PC-3 (cell line): Measurements from ENCODE around the gene CLMN. TPM values are rescaled to one million over a fixed set of nuclear protein-coding genes. Genes with fewer than 3 reads are reported as not detected.

ENCODE experiments used
- ATAC-seq: fragments of 200-7000 bp; cut with Tn5 transposase; 2 replicates; pipeline ENCODE4 v1.9.1; 2020; ENCODE audit warnings: mild to moderate bottlenecking, moderate library complexity
- BruUV-seq: library from RNA; stranded (reverse); fragments of 400-500 nt; replicated peaks from 2 replicates; lab custom pipeline; 2021; lab: Mats Ljungman, UMichigan
- CTCF ChIA-PET: fragments of 300-600 bp; sonication (Branson Sonifier 250); formaldehyde crosslinking; loops from one replicate; lab custom pipeline; 2022; ENCODE audit warnings: antibody characterized with exemption; lab: Charles Lee
- POLR2A ChIA-PET: fragments of 300-600 bp; sonication (Branson Sonifier 250); formaldehyde crosslinking; loops from one replicate; lab custom pipeline; 2022; ENCODE audit warnings: antibody characterized with exemption; ENCODE audit not compliant: unreplicated experiment; lab: Charles Lee
- DNase-seq: peaks from one replicate; pipeline ENCODE4 v3.0.0-alpha.2; 2015
- H2AFZ ChIP-seq: fragments of 300-600 bp; sonication (generic); 2 replicates; pipeline ENCODE4 v1.6.0; 2016; ENCODE audit warnings: antibody characterized with exemption, low read length
- H3F3A ChIP-seq: fragments of 300-600 bp; sonication (generic); one replicate; pipeline ENCODE4 v1.6.0; 2017; ENCODE audit warnings: antibody characterized with exemption, low read length, control low read depth, mild to moderate bottlenecking; ENCODE audit not compliant: unreplicated experiment
- H3K27ac ChIP-seq: fragments of 300-600 bp; sonication (generic); 2 replicates; pipeline ENCODE4 v1.5.1; 2016; ENCODE audit warnings: mild to moderate bottlenecking, low read length
- H3K27me3 ChIP-seq: fragments of 300-600 bp; sonication (generic); 2 replicates; pipeline ENCODE4 v1.6.1; 2016; ENCODE audit warnings: low read length, mixed read lengths
- H3K36me3 ChIP-seq: fragments of 300-600 bp; sonication (generic); 2 replicates; pipeline ENCODE4 v1.6.1; 2016; ENCODE audit warnings: low read depth, mixed run types, low read length, mixed read lengths
- H3K4me1 ChIP-seq: fragments of 300-600 bp; sonication (generic); 2 replicates; pipeline ENCODE4 v1.5.1; 2016; ENCODE audit warnings: low read length; ENCODE audit not compliant: insufficient read depth
- H3K4me2 ChIP-seq: fragments of 300-600 bp; sonication (generic); 2 replicates; pipeline ENCODE4 v1.6.0; 2016; ENCODE audit warnings: low read length
- H3K4me3 ChIP-seq: fragments of 300-600 bp; sonication (generic); 2 replicates; pipeline ENCODE4 v1.5.1; 2016; ENCODE audit warnings: mild to moderate bottlenecking, low read length, mixed read lengths
- H3K79me2 ChIP-seq: fragments of 300-600 bp; sonication (generic); 2 replicates; pipeline ENCODE4 v1.6.1; 2017; ENCODE audit warnings: low read length, mixed read lengths
- H3K9ac ChIP-seq: fragments of 300-600 bp; sonication (generic); 2 replicates; pipeline ENCODE4 v1.6.0; 2016; ENCODE audit warnings: mild to moderate bottlenecking, low read length
- H3K9me2 ChIP-seq: fragments of 300-600 bp; sonication (generic); replicated peaks from 2 replicates; pipeline ENCODE4 v1.6.1; 2016; ENCODE audit warnings: mixed run types, low read length, mixed read lengths
- H3K9me3 ChIP-seq: fragments of 300-600 bp; sonication (generic); 2 replicates; pipeline ENCODE4 v1.6.1; 2016; ENCODE audit warnings: low read length, mixed read lengths
- H4K20me1 ChIP-seq: fragments of 300-600 bp; sonication (generic); 2 replicates; pipeline ENCODE4 v1.6.1; 2016; ENCODE audit warnings: low read length, mixed read lengths
- CTCF ChIP-seq: fragments of 300-600 bp; sonication (generic); conservative IDR thresholded peaks from 2 replicates; pipeline ENCODE4 v1.5.1; 2017; ENCODE audit warnings: antibody characterized with exemption, low read depth, mild to moderate bottlenecking, low read length
- EZH2 ChIP-seq: fragments of 300-600 bp; sonication (generic); IDR thresholded peaks from one replicate; pipeline ENCODE4 v1.6.1; 2017; ENCODE audit warnings: antibody characterized with exemption, mild to moderate bottlenecking, low read length; ENCODE audit not compliant: unreplicated experiment
- EZH2phosphoT487 ChIP-seq: fragments of 300-600 bp; sonication (generic); IDR thresholded peaks from 2 replicates; pipeline ENCODE4 v1.6.1; 2018; ENCODE audit warnings: mild to moderate bottlenecking, antibody characterized with exemption, low read length, borderline replicate concordance
- intact Hi-C: fragments of 100-400 bp; cut with micrococcal nuclease; formaldehyde crosslinking; loops from 2 replicates; pipeline ENCODE4 v1.9.0; 2023
- total RNA-seq: library from RNA; depleted of rRNA; stranded (reverse); fragments of >200 nt; gene quantifications from 2 replicates; pipeline ENCODE4 v1.2.3, GENCODE V29; 2014

CLMN gene
- total RNA-seq, 1 experiment from 2014 or later, result 3.5 TPM

GRCh38 chr14:95144849-95145248, 174.9 kb downstream of the CLMN start:
- Histone ChIP-seq H3K9me2 (no peaks in the 10 kb centered on the region), H3K9me3 (0 out of 2 replicates have a peak, but pooled peaks cover 4% of the 10 kb centered on the region), H3F3A (no peaks in the 10 kb centered on the region), H3K27me3 (no peaks in the 10 kb centered on the region), H3K36me3 (peaks cover 11% of the 10 kb centered on the region; the same call in 1 of the 2 replicates), H3K4me1 (peaks cover 17% of the 10 kb centered on the region), H3K4me2 (no peak overlapping the region), H3K9ac (no peak overlapping the region), H2AFZ (no peak overlapping the region), H3K27ac (no peak overlapping the region), H3K4me3 (no peak overlapping the region), H3K79me2 (peaks cover 100% of the 10 kb centered on the region), H4K20me1 (peaks cover 18% of the 10 kb centered on the region; the same call in 1 of the 2 replicates)
- ChIA-PET POLR2A (no interaction called here), CTCF (no interaction called here)
- ATAC-seq, result no peak
- BruUV-seq, result no TSS peak
- no peak for DNase-seq
- intact Hi-C loops, result no loop called here
- TF ChIP-seq EZH2 (no peak), EZH2phosphoT487 (no peak), CTCF (no peak)

GRCh38 chr14:95143808-95144620, 175.7 kb downstream of the CLMN start:
- ChIA-PET POLR2A (no interaction called here), CTCF (no interaction called here)
- TF ChIP-seq EZH2 (no peak), EZH2phosphoT487 (no peak), CTCF (no peak)
- Histone ChIP-seq H3F3A (no peaks in the 10 kb centered on the region), H3K4me2 (no peak overlapping the region), H3K27ac (no peak overlapping the region), H3K79me2 (peaks cover 100% of the 10 kb centered on the region), H2AFZ (no peak overlapping the region), H3K4me1 (peaks cover 8% of the 10 kb centered on the region), H3K9me3 (0 out of 2 replicates have a peak, but pooled peaks cover 4% of the 10 kb centered on the region), H3K9me2 (no peaks in the 10 kb centered on the region), H4K20me1 (peaks cover 12% of the 10 kb centered on the region; the same call in 1 of the 2 replicates), H3K9ac (no peak overlapping the region), H3K36me3 (peaks cover 11% of the 10 kb centered on the region; the same call in 1 of the 2 replicates), H3K27me3 (no peaks in the 10 kb centered on the region), H3K4me3 (no peak overlapping the region)
- ATAC-seq, result no peak
- no TSS peak for BruUV-seq
- no peak for DNase-seq
- intact Hi-C loops, result no loop called here

GRCh38 chr14:95142208-95142607, 177.5 kb downstream of the CLMN start:
- Histone ChIP-seq H3K27me3 (no peaks in the 10 kb centered on the region), H3K36me3 (peaks cover 11% of the 10 kb centered on the region; the same call in 1 of the 2 replicates), H3K9me2 (no peaks in the 10 kb centered on the region), H3K4me2 (no peak overlapping the region), H3K9me3 (0 out of 2 replicates have a peak, but pooled peaks cover 4% of the 10 kb centered on the region), H3K27ac (no peak overlapping the region), H3K79me2 (peaks cover 93% of the 10 kb centered on the region), H3K4me3 (no peak overlapping the region), H3K9ac (no peak overlapping the region), H2AFZ (no peak overlapping the region), H3K4me1 (peaks cover 8% of the 10 kb centered on the region; the same call in 1 of the 2 replicates), H3F3A (no peaks in the 10 kb centered on the region), H4K20me1 (0 out of 2 replicates have a peak, but pooled peaks cover 6% of the 10 kb centered on the region)
- no TSS peak for BruUV-seq
- POLR2A ChIA-PET, result no interaction called here
- DNase-seq (no peak), ATAC-seq (no peak)
- CTCF ChIA-PET, result no interaction called here
- intact Hi-C loops, result no loop called here
- TF ChIP-seq EZH2 (no peak), CTCF (no peak), EZH2phosphoT487 (no peak)
